ENCODE data around the gene ITSN1.
"Not testable (repeated sequence)": the region's sequence is repeated elsewhere in the genome, so short reads cannot be mapped to it uniquely, and the experiment has no call there.

The ITSN1 gene

DNA sequence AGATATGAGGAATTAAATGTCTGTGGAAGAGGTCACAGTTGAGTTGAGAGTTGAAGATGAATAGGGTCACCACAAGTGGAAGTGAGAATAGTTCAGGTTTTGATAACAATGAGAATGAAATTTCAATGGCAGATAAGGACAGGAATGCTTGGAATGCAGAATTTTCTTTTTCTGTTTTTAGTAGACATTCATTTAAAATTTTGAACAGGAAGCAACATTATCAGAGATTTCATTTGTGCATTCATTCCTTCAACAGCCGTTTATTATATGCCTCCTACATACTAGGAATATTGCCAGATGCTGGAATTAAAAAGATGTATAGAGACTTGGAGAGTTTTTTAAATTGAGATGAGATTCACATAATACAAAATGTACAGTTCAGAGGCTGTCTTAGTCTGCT, 126.8 kb downstream of the ITSN1 start:
- Histone ChIP-seq H3K4me3 (ENCODE audit: low read length in 2 of 2) (no peak overlapping the region), H3K4me1 (ENCODE audit: control insufficient read depth, insufficient read depth, low read length) (no peaks in the 10 kb centered on the region), H3K9me3 (ENCODE audit: control insufficient read depth in 2 of 2, low read length in 2 of 2) (no peaks in the 10 kb centered on the region), H3K9ac (ENCODE audit: low read length in 2 of 2) (no peak overlapping the region), H3K36me3 (ENCODE audit: control insufficient read depth in 2 of 2, insufficient read depth in 2 of 2, low read length in 2 of 2) (peaks cover 15 to 19% of the 10 kb centered on the region in 2 donors), H3K27me3 (ENCODE audit: control insufficient read depth in 1 of 2, insufficient read depth in 2 of 2, low read length in 2 of 2) (no peaks in the 10 kb centered on the region), H3K27ac (ENCODE audit: low read length) (no peak overlapping the region)

DNA sequence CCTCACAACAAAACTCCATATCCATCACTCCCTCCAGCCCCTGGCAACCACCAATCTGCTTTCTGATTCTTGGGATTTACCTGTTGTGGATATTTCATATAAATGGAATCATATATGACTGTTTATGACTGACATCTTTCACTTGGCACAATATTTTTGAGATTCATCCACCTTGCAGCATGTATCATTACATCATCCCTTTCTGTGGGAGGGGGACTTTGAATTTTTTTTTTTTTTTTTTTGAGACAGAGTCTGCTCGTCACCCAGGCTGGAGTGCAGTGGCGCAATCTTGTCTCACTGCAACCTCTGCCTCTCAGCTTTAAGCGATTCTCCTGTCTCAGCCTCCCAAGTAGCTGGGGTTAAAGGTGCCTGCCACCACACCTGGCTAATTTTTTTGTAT, 128.2 kb downstream of the ITSN1 start:
- Histone ChIP-seq H3K36me3 (ENCODE audit: control insufficient read depth in 2 of 2, insufficient read depth in 2 of 2, low read length in 2 of 2) (peaks cover 22 to 24% of the 10 kb centered on the region in 2 donors), H3K9me3 (ENCODE audit: control insufficient read depth in 2 of 2, low read length in 2 of 2) (no peaks in the 10 kb centered on the region), H3K4me3 (ENCODE audit: low read length in 2 of 2) (no peak overlapping the region), H3K9ac (ENCODE audit: low read length in 2 of 2) (no peak overlapping the region), H3K27me3 (ENCODE audit: control insufficient read depth in 1 of 2, insufficient read depth in 2 of 2, low read length in 2 of 2) (no peaks in the 10 kb centered on the region), H3K4me1 (ENCODE audit: control insufficient read depth, insufficient read depth, low read length) (no peaks in the 10 kb centered on the region), H3K27ac (ENCODE audit: low read length) (no peak overlapping the region)

GRCh38 chr21:33771976-33772375, 129.7 kb downstream of the ITSN1 start:
- Histone ChIP-seq H3K27me3 (ENCODE audit: control insufficient read depth in 1 of 2, insufficient read depth in 2 of 2, low read length in 2 of 2) (no peaks in the 10 kb centered on the region), H3K27ac (ENCODE audit: low read length) (no peak overlapping the region), H3K9me3 (ENCODE audit: control insufficient read depth in 2 of 2, low read length in 2 of 2) (no peaks in the 10 kb centered on the region), H3K4me1 (ENCODE audit: control insufficient read depth, insufficient read depth, low read length) (no peaks in the 10 kb centered on the region), H3K36me3 (ENCODE audit: control insufficient read depth in 2 of 2, insufficient read depth in 2 of 2, low read length in 2 of 2) (peaks cover 18 to 21% of the 10 kb centered on the region in 2 donors), H3K9ac (ENCODE audit: low read length in 2 of 2) (no peak overlapping the region), H3K4me3 (ENCODE audit: low read length in 2 of 2) (no peak overlapping the region)

DNA sequence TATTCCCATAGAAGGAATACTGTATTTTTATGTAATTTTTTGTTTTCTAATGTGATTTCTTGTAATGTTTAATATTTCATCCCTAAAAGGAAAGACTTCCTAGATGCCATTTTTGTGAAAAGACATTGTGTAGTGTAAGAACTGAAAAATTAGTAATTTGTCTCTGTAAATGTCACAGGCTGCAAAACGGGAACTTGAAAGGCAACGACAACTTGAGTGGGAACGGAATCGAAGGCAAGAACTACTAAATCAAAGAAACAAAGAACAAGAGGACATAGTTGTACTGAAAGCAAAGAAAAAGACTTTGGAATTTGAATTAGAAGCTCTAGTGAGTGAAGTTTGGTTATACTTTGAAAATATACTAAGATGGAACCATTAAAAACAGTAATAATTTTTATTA, 132.2 kb downstream of the ITSN1 start:
- no peak overlapping the region for H3K27ac ChIP-seq (ENCODE audit: low read length)
- no peak overlapping the region for H3K4me3 ChIP-seq (ENCODE audit: low read length in 2 of 2)
- H3K36me3 ChIP-seq (ENCODE audit: control insufficient read depth in 2 of 2, insufficient read depth in 2 of 2, low read length in 2 of 2) = peaks cover 14 to 18% of the 10 kb centered on the region in 2 donors

GRCh38 chr21:33775100-33775828, 133.0 kb downstream of the ITSN1 start:
- Histone ChIP-seq H3K36me3 (ENCODE audit: control insufficient read depth in 2 of 2, insufficient read depth in 2 of 2, low read length in 2 of 2) (peaks cover 14 to 18% of the 10 kb centered on the region in 2 donors), H3K4me3 (ENCODE audit: low read length in 2 of 2) (no peak overlapping the region), H3K27ac (ENCODE audit: low read length) (no peak overlapping the region), H3K9ac (ENCODE audit: low read length in 2 of 2) (no peak overlapping the region), H3K4me1 (ENCODE audit: control insufficient read depth, insufficient read depth, low read length) (no peaks in the 10 kb centered on the region), H3K9me3 (ENCODE audit: control insufficient read depth in 2 of 2, low read length in 2 of 2) (peaks cover 0 to 3% of the 10 kb centered on the region in 2 donors), H3K27me3 (ENCODE audit: control insufficient read depth in 1 of 2, insufficient read depth in 2 of 2, low read length in 2 of 2) (no peaks in the 10 kb centered on the region)

More for the DNA sequence above, 132.2 kb downstream of the ITSN1 start:
- H3K27me3 ChIP-seq (ENCODE audit: control insufficient read depth in 1 of 2, insufficient read depth in 2 of 2, low read length in 2 of 2) = no peaks in the 10 kb centered on the region
- H3K4me1 ChIP-seq (ENCODE audit: control insufficient read depth, insufficient read depth, low read length) = no peaks in the 10 kb centered on the region
- H3K9me3 ChIP-seq (ENCODE audit: control insufficient read depth in 2 of 2, low read length in 2 of 2) = peaks cover 0 to 3% of the 10 kb centered on the region in 2 donors
- H3K9ac ChIP-seq (ENCODE audit: low read length in 2 of 2) = no peak overlapping the region

DNA sequence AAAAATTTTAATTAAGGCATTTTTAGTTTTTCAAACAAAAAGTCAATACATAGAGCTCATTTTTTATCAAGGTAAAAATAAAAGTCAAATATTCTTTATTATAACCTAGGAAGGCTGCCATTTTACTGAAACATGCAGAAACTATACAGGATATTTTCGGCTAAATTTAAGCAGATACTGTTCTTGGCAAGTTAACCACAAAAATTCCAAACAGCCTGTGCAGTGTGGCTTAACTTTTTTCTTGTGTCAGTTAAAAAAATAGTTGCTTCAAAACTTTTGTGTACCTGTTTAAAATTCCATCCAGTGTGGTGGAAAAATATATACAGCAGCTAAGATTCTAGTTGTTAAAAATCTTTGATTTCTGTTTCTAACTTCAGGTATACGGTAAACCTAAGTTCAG, 138.3 kb downstream of the ITSN1 start:
- peaks cover 0 to 3% of the 10 kb centered on the region in 2 donors for H3K36me3 ChIP-seq (ENCODE audit: control insufficient read depth in 2 of 2, insufficient read depth in 2 of 2, low read length in 2 of 2)
- no peak overlapping the region for H3K4me3 ChIP-seq (ENCODE audit: low read length in 2 of 2)
- peaks cover 0 to 3% of the 10 kb centered on the region in 2 donors for H3K9me3 ChIP-seq (ENCODE audit: control insufficient read depth in 2 of 2, low read length in 2 of 2)
- H3K9ac ChIP-seq (ENCODE audit: low read length in 2 of 2) = no peak overlapping the region
- no peaks in the 10 kb centered on the region for H3K4me1 ChIP-seq (ENCODE audit: control insufficient read depth, insufficient read depth, low read length)
- no peak overlapping the region for H3K27ac ChIP-seq (ENCODE audit: low read length)
- H3K27me3 ChIP-seq (ENCODE audit: control insufficient read depth in 1 of 2, insufficient read depth in 2 of 2, low read length in 2 of 2) = no peaks in the 10 kb centered on the region

- H3K27me3 ChIP-seq (ENCODE audit: control insufficient read depth in 1 of 2, insufficient read depth in 2 of 2, low read length in 2 of 2) = no peaks in the 10 kb centered on the region
- no peak overlapping the region for H3K9ac ChIP-seq (ENCODE audit: low read length in 2 of 2)
- peaks cover 0 to 3% of the 10 kb centered on the region in 2 donors for H3K9me3 ChIP-seq (ENCODE audit: control insufficient read depth in 2 of 2, low read length in 2 of 2)
- H3K36me3 ChIP-seq (ENCODE audit: control insufficient read depth in 2 of 2, insufficient read depth in 2 of 2, low read length in 2 of 2) = no peaks in the 10 kb centered on the region
- no peak overlapping the region for H3K27ac ChIP-seq (ENCODE audit: low read length)
- no peaks in the 10 kb centered on the region for H3K4me1 ChIP-seq (ENCODE audit: control insufficient read depth, insufficient read depth, low read length)
- no peak overlapping the region for H3K4me3 ChIP-seq (ENCODE audit: low read length in 2 of 2)
Measured at GRCh38 chr21:33781121-33781520, 138.8 kb downstream of the ITSN1 start.

- Histone ChIP-seq H3K4me3 (ENCODE audit: low read length in 2 of 2) (no peak overlapping the region), H3K9ac (ENCODE audit: low read length in 2 of 2) (no peak overlapping the region), H3K4me1 (ENCODE audit: control insufficient read depth, insufficient read depth, low read length) (no peaks in the 10 kb centered on the region), H3K9me3 (ENCODE audit: control insufficient read depth in 2 of 2, low read length in 2 of 2) (peaks cover 0 to 3% of the 10 kb centered on the region in 2 donors), H3K27me3 (ENCODE audit: control insufficient read depth in 1 of 2, insufficient read depth in 2 of 2, low read length in 2 of 2) (no peaks in the 10 kb centered on the region), H3K36me3 (ENCODE audit: control insufficient read depth in 2 of 2, insufficient read depth in 2 of 2, low read length in 2 of 2) (peaks cover 0 to 2% of the 10 kb centered on the region in 2 donors), H3K27ac (ENCODE audit: low read length) (no peak overlapping the region)
Measured at GRCh38 chr21:33783187-33783979, 141.1 kb downstream of the ITSN1 start.

- no peaks in the 10 kb centered on the region for H3K4me1 ChIP-seq (ENCODE audit: control insufficient read depth, insufficient read depth, low read length)
Measured at GRCh38 chr21:33787431-33787830, 145.1 kb downstream of the ITSN1 start.

DNA sequence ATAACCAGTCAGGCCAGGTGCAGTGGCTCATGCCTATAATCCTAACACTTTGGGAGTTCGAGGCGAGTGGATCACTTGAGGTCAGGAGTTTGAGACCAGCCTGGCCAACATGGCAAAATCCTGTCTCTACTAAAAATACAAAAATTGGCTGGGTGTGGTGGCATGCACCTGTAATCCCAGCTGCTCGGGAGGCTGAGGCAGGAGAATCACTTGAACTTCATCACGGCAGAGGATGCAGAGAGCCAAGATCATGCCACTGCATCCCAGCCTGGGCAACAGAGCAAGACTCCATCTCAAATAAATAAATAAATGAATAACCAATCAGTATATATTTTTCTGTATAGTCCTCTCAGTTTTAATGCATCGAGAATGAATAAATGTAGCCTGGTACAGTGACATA, 146.1 kb downstream of the ITSN1 start:
- not testable (repeated sequence) for H3K36me3 ChIP-seq (ENCODE audit: control insufficient read depth in 2 of 2, insufficient read depth in 2 of 2, low read length in 2 of 2); H3K27me3 ChIP-seq (ENCODE audit: control insufficient read depth in 1 of 2, insufficient read depth in 2 of 2, low read length in 2 of 2); H3K9me3 ChIP-seq (ENCODE audit: control insufficient read depth in 2 of 2, low read length in 2 of 2); H3K4me1 ChIP-seq (ENCODE audit: control insufficient read depth, insufficient read depth, low read length); H3K9ac ChIP-seq (ENCODE audit: low read length in 2 of 2); H3K4me3 ChIP-seq (ENCODE audit: low read length in 2 of 2); H3K27ac ChIP-seq (ENCODE audit: low read length)

More at GRCh38 chr21:33787431-33787830, 145.1 kb downstream of the ITSN1 start:
- Histone ChIP-seq H3K36me3 (ENCODE audit: control insufficient read depth in 2 of 2, insufficient read depth in 2 of 2, low read length in 2 of 2) (peaks cover 0 to 2% of the 10 kb centered on the region in 2 donors), H3K4me3 (ENCODE audit: low read length in 2 of 2) (no peak overlapping the region), H3K9ac (ENCODE audit: low read length in 2 of 2) (no peak overlapping the region), H3K27ac (ENCODE audit: low read length) (no peak overlapping the region), H3K27me3 (ENCODE audit: control insufficient read depth in 1 of 2, insufficient read depth in 2 of 2, low read length in 2 of 2) (no peaks in the 10 kb centered on the region), H3K9me3 (ENCODE audit: control insufficient read depth in 2 of 2, low read length in 2 of 2) (no peaks in the 10 kb centered on the region)

DNA sequence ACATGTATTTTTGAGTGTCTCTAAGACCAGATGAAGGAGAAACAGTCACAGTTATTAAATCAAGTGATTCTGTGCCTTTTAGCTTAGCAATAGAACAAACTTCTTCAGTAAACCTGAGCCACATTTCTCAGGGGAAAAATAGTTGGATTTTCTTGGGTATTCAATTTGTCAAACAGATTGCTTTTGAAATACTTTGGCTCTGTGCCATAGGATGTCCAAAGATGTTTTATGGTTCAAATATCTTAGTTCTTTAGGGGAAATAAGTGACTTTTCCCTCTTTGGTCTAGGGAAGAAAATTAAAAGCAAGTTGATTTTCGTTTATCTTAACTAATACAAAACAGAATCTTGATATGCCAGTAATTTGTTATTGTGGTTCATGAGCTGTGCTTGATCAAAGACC, 147.4 kb downstream of the ITSN1 start:
- peaks cover 4 to 6% of the 10 kb centered on the region in 2 donors for H3K36me3 ChIP-seq (ENCODE audit: control insufficient read depth in 2 of 2, insufficient read depth in 2 of 2, low read length in 2 of 2)
- no peak overlapping the region for H3K27ac ChIP-seq (ENCODE audit: low read length)

More for the DNA sequence above, 147.4 kb downstream of the ITSN1 start:
- no peaks in the 10 kb centered on the region for H3K27me3 ChIP-seq (ENCODE audit: control insufficient read depth in 1 of 2, insufficient read depth in 2 of 2, low read length in 2 of 2)
- no peak overlapping the region for H3K9ac ChIP-seq (ENCODE audit: low read length in 2 of 2)
- no peaks in the 10 kb centered on the region for H3K9me3 ChIP-seq (ENCODE audit: control insufficient read depth in 2 of 2, low read length in 2 of 2)
- no peak overlapping the region for H3K4me3 ChIP-seq (ENCODE audit: low read length in 2 of 2)
- no peaks in the 10 kb centered on the region for H3K4me1 ChIP-seq (ENCODE audit: control insufficient read depth, insufficient read depth, low read length)
